ENCODE measurements around the gene WDFY3.

Gene WDFY3

DNA sequence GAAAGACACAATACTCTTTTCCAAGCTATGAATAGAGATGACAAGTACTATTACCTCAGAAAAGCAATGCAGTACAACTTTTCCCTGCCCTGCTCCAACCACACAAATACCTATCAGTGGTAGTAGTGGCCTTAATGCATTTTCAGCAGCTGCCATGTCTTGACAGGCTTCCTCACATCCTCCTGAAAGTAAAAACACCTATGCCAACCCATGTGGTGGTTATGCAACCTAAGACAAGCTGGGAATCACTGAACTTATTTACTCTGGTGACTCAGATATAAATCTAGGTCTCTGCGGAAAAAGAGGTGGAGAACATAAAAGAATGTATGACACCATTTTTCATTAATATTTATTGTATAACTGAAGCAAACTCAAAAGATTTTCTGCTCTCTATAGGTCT, 14.5 kb downstream of the WDFY3 start:
- no peak for DNase-seq

DNA sequence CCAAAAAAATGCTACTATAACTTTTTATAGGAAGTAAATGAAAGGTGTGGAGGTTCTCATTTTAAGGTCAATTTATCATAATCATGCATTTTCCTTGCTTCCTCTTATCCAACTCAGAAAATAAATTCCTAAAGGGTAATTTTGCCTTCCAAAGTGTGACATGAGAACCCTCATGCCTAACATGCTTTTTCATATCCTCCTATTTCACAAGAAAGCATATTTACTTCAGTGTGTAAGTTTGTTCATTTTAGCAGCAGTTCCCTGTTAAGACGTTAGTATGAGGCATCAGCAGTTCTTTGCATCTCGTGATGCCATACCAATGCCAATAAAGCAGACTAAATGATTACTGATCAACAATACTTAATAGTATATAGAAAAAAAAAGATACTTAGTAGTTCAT, 18.4 kb downstream of the WDFY3 start:
- DNase-seq = no peak

- DNase-seq = no peak
These were observed 21.5 kb downstream of the WDFY3 start for GRCh38 chr4:84944947-84945346.

GRCh38 chr4:84940960-84941359, 25.5 kb downstream of the WDFY3 start:
- no peak for DNase-seq

GRCh38 chr4:84939113-84939512, 27.4 kb downstream of the WDFY3 start:
- no peak for DNase-seq

- no peak for DNase-seq
These were observed 28.2 kb downstream of the WDFY3 start for GRCh38 chr4:84938316-84938715.

DNA sequence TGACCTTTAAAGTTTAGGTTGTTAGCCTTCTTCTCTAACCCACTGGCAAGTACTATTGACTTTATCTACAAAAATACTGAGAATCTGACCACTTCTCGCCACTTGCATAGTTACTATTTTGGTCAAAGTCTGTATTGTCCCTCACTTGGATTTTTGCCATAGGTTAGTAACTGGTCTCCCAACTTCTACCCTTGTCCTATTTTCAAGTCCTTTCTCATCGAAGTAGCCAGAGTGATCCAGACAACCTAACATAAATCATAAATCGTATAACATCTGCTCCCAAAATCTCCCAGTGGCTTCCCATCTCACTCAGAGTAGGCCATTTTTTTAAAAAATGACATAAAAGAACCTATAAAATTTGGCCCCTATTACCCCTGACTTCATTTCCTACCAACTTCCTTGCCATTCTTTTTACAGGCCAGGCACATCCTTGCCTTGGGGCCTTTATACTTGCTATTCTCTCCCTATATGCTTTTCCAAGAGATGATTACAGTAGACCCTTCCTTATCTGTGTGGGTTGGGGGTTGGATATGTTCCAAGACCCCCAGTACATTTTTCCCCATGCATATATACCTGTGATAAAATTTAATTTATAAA, 29.0 kb downstream of the WDFY3 start:
- DNase-seq = no peak

GRCh38 chr4:84936123-84936522, 30.4 kb downstream of the WDFY3 start:
- DNase-seq = no peak

GRCh38 chr4:84932462-84932861, 34.0 kb downstream of the WDFY3 start:
- DNase-seq = no peak

DNA sequence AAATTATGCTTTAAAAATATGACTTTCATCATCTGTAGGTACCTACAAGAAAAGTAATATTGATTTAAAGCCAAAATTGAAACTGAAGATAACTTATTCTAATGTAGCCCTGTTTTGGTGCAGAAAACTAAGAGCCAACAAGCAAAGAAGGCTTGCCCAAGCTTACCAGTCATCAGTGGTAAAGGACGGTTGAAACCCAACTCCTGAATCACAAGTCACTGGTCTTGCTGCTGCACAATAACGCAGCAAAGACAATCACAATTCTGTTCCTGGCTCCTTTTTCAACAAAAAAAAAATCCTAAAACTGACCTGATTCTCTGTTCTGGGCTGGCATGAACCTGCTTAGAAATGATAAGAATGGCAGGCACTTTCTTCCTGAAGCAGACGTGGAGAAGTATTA, 34.5 kb downstream of the WDFY3 start:
- no peak for DNase-seq

DNA sequence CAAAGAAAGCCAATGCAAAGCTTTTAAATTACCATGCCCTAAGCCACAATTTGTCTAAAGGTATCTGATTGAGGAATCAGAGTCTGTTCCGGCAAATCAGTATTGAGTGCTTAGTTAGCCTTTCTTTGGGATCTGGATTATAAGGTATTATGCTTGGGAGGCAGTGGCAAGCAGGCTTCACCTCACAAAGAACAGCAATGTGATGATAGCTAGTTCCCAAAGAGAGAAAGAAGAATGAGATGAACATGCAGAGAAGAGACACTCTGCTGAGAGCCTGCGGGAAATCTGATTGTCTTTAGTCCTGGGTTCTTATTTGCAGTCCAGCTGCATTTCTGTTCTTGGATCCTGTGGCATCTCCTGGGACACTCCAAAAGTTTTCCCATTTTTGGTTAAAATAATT, 35.2 kb downstream of the WDFY3 start:
- DNase-seq = no peak

DNA sequence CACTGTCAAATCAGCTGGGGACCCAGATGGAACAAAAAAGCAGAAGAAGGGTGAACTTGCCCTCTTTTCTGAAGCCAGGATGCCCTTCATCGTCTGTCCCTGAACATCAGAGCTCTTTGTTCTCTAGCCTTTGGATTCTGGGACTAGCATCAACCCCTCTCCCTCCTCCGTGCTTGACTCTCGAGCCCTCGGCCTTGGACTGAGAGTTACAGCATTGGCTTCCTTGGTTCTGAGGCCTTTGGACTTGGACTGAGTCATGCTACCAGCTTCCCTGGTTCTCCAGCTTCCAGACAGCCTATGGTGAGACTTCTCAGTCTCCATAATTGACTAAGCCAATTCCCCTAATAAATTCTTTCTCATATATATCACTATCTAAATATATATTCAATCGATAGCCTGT, 38.4 kb downstream of the WDFY3 start:
- no peak for DNase-seq

GRCh38 chr4:84927428-84927827, 39.1 kb downstream of the WDFY3 start:
- no peak for DNase-seq

GRCh38 chr4:84925558-84925957, 40.9 kb downstream of the WDFY3 start:
- DNase-seq = no peak

GRCh38 chr4:84924434-84924833, 42.1 kb downstream of the WDFY3 start:
- DNase-seq = no peak

GRCh38 chr4:84920617-84921016, 45.9 kb downstream of the WDFY3 start:
- no peak for DNase-seq

- DNase-seq = no peak
These were observed 48.5 kb downstream of the WDFY3 start for GRCh38 chr4:84917869-84918600.

DNA sequence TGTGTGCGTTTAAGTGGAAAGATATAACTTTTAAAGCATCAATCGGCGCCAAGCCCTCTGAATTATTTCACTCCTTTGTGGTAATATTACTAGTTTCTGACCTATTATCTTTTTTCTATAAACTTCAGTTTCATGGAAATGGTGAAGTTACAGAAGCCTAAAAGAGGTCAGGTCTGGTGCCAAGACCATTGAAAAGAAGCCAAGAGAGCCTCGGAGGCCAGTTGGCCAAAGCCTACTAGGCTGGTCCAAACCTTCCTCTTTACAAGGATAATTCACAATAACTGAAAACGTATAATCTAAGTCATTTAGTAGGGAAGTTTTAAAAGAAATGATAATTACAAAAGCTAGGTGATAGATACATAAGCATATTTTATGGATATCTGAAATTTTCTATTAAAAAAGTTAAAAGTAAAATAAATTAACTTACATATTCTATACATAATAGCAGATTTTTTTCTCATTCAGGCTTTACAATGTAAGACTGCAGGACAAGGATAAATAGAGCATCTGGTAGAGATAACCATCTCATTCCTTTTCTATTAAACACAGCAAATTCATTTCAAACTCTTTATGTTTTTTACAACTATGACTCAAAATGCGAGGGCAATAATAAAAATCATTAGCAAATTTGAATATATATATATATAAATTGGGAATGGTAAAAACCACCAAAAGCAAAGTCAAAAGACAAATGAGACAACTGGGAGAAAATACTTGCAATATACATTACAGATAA, 49.2 kb downstream of the WDFY3 start:
- no peak for DNase-seq

GRCh38 chr4:84916227-84916626, 50.3 kb downstream of the WDFY3 start:
- no peak for DNase-seq

GRCh38 chr4:84915396-84915780, 51.1 kb downstream of the WDFY3 start:
- no peak for DNase-seq

- DNase-seq = no peak
These were observed 51.6 kb downstream of the WDFY3 start for GRCh38 chr4:84914686-84915395.

- no peak for DNase-seq
These were observed 53.3 kb downstream of the WDFY3 start for GRCh38 chr4:84913176-84913575.

- DNase-seq = no peak
These were observed 53.7 kb downstream of the WDFY3 start for GRCh38 chr4:84912741-84913140.

DNA sequence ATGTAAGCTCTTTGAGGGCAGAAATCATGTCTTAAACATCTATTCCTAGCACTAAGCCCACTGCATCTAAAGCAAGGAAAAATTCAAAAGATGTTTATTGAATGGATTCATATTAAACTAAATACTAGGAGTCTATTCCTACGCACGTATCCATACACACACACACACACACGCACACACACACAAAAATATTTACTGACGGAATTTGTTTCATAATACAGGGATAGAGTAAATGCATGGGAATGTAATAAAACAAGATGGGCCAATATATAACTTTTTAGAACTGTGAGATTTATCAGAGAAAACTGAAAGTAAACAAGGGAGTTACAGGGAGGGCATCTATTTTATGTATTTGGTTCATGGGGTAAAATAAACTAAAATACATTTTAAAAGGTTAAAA, 57.6 kb downstream of the WDFY3 start:
- DNase-seq = no peak

Measured in DMS79 (cell line).